NCI-H82 (cell line): Measurements from ENCODE around the gene PSENEN.
"Not testable (repeated sequence)": the region's sequence is repeated elsewhere in the genome, so short reads cannot be mapped to it uniquely, and the experiment has no call there.

Experiments used
- DNase-seq: peaks from one replicate; lab custom pipeline; 2025; lab: John Stamatoyannopoulos, UW

The PSENEN gene

DNA sequence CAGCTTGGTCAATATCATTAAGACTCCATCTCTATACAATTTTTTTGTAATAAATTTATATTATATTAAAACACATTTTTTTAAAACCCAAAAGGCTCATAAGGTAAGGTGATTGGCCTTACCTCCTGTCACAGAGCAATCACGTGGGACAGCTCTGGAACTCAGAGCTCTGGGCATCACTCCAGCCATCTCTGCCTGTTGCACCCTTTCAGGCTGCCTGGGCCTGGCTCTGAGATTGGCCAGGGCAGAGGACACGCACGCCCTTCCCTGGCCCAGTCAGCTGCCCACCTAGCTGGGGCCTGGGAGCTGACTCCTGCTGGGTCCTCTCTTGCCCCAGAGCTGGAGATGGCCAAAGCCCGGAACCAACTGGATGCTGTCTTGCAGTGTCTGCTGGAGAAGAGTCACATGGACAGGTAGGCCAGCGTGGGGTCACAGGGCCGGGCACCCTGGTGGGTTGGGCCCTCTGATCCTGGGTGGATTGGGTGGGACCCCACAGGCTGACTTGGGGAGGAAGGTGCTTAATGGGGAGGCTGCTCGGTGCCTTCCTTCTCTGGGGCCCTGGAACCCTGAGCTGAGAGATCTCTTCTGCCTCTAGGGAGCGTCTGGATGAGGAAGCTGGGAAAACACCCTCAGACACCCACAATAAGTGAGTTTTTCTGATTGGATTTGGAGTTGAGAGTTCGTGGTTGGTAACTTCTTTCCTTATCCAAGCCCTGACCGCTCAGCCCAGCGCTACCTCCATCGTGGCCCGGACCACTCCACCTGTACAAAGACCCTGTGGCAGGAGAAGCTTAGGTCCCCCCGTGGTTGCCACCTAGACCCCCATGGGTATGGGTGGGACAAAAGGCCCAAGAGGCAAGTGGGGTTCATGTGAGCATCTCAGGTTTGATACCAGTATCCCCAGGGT, 6.6 kb downstream of the PSENEN start:
- DNase-seq, result no peak

GRCh38 chr19:35752746-35753350, 7.4 kb downstream of the PSENEN start:
- DNase-seq, result no peak

DNA sequence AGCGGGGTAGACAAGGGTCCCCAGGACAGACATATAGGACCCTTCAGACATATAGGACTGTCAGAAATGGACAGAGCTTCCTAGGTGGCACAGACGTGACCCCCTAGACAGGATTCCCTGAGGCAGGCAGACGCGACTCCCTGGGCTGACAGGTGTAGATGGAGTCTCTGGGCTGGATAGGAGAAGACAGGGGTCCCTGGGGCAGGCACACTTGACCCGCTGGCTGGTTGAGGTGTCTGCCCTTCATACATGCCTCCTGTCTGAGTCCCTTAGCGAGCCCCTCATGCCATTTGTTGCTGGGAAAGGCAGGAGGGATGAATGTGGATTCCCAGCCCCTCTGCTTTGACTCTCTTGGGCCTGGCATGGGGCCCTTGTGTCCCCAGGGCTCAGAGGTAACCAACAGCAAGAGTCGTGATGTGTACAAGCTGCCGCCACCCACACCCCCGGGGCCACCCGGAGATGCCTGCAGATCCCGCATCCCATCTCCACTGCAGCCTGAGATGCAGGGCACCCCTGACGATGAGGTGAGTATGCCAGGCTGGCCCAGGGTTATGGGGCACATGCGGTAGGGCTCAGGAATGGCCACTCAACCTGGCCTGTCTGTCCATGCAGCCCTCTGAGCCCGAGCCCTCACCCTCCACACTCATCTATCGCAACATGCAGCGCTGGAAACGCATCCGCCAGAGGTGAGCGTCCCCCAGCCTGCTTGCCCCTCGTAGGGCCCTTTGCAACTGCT, 8.4 kb downstream of the PSENEN start:
- DNase-seq, result no peak

DNA sequence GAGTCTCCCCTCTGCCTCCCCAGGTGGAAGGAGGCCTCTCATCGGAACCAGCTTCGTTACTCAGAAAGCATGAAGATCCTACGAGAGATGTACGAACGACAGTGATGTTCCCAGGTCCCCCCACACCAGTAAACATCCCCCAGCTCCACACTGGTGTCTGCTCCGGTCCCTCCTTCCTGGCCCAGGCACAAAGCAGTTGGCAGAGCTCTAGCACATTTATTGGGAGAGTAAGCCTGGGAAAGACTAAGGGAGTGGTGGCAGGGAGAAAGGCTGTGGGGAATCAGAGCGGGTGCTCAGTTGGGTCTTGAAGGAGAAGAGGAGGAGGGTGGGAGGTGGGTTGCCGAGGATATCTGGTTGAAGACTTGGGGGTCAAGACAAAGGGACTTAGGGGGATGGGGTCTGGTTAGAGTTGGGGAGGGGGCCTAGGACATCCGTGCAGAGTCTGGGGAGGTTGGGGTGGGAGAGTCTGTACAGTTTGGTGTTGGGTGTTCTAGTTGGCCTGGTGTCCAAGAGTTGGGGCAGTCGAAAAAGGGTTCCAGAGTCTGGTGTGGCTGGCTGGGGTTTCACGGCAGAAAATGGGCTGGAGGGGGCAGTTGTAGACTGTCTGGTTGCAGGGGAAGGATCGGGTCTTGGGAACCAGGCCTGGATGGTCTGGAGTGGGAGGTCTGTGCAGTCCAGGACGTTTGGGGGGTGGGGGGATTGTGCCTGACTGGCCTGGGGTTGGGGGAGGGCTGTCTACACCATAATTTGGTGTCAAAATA, 9.1 kb downstream of the PSENEN start:
- no peak for DNase-seq

DNA sequence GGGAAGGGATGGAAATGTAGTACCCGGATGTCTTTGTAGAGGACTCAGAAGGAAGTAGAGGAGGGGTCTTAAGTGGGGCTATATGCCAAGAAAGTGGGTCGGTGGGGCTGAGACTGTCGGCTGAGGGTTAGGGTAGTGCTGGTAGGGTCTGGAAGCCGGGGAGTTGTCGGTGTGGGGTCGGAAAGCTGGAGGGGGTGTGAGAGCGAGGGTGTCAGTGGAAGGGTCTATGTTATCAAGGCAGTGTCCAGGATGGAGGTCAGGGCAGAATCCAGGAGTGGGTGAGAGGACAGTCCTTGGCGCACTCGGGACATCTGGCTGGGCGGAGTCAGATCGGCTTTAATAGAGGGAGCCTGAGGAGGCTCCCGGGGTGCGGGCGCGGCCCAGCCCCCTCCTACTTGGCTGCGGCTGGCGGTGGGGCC, 9.7 kb downstream of the PSENEN start:
- DNase-seq, result peak; percentile 88

- peak; percentile 81 for DNase-seq
Measured at GRCh38 chr19:35755550-35756376, 10.3 kb downstream of the PSENEN start.

DNA sequence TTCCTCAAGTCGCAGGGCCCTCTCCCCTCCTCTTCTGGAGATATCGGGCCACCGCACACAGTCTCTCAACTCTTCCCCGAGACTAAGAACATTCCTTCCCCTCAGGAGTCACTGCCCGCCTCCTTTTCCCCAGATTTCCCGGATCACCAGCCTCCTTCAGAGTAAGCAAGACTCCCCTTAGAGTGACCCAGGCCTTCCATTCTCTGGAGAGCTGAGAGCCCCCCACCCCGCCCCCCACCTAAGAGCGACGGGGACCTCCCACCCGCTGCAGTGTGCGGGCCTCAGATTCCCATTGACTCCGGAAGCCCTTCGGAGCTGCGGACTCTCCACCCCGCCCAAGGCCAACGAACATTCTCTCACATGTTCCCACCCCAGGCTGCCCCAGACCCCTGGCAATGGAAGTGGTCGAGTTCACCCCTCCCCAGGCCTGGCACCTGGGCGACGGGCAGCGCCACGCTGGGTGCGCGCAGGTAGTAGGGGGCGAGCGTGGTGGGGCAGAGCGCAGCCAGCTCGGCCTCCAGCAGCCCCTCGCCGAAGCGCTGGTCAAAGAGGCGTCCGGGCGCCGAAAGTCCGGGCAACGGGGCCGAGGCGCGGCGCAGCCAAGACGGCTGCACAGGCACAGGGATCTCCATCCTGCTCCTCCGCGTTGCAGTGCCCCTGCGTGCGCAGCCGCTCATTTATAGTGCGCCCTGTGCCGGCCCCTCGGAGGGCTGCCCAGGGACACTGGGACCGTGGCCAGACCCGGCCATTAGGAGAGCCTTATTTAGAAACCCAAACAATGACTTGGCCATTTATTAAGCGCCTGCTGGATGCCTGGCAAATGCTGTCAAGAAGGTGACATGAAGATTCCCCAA, 11.2 kb downstream of the PSENEN start, which contains the start of gene HSPB6:
Gene HSPB6 (minus strand): TSS at position 653 of the 854 bp plus-strand sequence. CDS start 21 bp downstream, at position 632.
- no peak for DNase-seq

DNA sequence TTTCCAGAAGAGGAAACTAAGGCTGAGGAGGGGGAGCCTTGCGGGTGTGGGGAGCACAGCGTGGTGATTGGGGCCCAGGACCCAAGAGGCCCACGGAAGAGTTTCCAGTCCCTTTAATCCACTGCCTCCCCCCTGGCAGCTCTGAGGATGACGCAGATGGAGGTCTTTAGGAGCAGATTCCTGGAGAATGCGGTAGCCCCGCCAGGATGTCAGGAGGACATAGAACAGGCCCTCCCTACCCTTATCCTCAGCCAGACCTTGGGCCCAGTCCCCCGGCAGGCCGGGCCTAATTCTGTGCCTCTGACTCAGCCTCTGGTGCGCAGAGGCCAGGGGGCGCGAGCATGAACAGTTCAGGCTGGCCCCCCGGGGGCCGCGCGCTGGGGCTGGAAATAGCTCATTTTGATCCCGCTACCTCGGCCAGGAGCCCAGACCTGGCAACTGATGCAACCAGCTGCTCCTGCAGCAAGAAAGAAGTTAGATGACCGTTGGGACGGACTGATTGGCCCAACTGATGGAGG, 11.8 kb downstream of the PSENEN start:
- DNase-seq, result peak; percentile 76

DNA sequence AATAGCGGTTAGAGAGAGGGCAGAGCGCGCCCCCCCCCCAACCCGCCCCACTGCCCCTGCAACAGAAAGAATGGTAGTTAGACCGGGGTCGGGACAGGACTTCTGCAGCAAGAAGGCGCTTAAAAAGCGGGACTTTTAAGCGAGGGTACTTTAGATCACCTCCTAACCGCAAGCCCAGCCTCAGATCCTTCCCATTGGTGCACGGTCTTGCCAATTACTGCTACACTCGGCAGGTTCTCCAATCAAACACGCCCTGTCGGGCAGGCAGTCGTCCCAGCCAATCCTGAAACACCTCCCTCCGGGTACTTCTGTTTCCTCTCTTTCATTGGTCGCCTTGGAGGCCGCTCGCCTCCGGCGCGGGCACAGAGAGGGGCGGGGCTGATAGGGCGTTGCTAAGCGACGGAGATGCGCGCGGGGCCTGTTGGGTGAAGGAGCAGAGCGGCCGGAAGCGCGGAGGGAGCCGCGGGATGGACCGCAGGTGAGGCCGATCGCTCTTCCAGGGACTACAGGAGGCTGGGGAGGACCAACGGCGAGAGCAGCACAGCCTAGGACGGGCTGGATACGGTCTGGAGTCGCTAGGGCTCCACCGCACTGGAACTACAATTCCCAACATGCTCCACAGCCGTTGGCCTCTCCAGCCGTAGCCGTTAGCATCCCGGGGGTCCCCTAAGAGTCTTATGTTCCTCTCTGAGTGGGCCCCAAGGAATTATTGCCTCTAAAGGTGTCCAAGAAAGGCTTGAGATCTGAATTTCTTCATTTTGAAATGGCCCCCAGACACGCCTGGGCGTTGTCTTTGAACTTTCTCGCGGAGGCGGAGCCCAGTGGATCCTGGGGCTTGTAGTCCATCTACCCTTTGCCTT, 12.5 kb downstream of the PSENEN start, which contains the start of gene PROSER3:
Gene PROSER3 (plus strand): TSS at position 428 of the 860 bp plus-strand sequence. CDS start 40 bp downstream, at position 468.
- DNase-seq, result peak; percentile 100

- DNase-seq, result no peak
Measured at GRCh38 chr19:35759697-35760096, 14.2 kb downstream of the PSENEN start.

DNA sequence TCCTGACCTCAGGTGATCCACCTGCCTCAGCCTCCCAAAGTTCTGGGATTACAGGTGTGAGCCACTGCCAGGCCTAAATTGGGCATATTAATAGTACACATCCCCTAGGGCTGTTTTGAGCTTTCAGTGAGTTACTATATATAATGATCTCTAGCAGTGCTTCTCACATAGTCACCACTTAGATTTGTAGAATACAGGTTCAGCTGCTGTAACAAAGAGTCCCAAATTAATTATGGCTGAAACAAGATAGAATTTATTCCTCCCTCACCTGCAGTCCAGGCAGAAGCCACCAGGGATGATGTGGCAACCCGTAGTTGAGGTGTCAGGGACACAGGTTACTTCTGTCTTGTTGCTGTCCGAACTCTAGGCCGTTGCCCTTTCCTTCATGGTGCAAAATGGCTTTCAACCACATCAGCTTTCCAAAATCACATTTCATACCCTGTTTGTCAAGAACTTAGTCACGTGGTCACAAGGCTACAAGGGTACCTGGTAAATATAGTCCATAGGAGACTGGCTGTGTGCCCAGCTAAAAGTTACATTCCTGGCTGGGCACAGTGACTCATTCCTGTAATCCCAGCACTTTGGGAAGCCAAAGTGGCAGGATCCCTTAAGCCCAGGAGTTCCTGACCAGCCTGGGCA, 15.4 kb downstream of the PSENEN start:
- no peak for DNase-seq

DNA sequence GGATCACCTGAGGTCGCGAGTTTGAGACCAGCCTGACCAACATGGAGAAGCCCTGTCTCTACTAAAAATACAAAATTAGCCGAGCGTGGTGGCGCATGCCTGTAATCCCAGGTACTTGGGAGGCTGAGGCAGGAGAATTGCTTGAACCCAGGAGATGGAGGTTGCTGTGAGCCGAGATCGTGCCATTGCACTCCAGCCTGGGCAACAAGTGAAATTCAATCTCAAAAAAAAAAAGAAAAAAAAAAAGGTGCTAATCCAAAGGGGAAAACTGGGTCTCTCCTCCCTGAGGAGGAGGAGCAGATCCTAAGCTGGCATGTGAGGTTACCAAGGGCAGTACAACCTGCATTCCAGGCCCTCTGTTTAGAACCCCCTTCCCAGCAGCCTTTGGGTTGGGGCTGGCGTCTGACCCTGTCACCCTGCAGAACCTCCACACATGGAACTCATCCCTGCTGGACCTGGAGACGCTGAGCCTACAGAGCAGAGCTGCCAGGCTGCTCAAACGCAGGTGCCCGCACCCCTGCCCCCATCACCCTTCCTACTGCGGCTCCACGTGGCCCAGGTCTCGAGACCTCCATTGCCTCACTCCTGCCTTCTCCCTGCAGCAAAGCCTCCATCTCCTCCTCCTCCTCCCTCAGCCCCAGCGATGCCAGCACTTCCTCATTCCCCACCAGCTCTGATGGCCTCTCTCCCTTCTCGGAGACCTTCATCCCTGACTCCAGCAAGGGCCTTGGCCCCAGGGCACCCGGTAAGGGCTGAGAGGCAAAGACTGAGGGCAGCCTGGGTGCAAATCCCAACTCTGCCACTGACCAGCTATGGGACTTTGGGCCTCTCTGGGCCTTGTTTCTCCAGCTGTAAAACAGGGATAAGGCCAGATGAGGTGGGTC, 19.2 kb downstream of the PSENEN start:
- no peak for DNase-seq

- DNase-seq, result no peak
Measured at GRCh38 chr19:35766571-35767104, 21.2 kb downstream of the PSENEN start.

DNA sequence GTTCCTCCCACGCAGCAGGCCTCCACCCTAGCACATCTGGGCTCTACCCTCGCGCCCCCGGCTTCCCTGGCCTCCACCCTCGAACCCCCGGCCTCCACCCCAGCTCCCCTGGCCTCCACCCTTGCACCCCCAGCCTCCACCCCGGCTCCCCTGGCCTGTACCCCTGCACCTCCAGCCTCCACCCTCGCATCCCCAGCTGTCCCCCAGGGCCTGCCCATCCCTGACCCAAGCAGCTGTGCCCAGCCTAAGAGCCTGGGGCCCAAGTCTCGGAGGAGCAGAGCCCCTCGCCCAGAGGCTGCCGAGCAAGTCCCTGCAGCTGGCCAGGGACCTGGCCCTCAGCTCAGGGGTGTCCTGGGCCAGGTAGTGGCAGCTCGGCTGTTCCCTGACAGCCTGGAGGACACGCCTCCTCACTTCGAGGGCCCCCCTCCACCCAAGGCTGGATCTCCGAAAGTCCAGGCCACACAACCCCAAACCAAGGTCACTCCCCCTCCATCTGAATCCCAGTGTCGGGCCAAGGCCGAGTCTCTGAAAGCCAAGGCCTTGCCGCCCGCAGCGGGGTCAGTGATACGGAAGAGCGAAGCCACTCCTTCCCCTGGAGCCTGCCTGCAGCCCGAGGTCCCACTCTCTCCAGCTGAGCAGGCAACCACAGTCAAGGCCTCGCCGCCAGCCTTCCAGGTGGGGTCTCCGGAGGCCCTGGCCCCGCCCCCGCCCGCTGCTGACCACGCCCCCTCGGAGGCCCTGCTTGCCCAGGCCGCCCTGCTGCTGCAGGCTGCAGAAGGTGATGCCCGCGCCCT, 22.0 kb downstream of the PSENEN start:
- peak; percentile 58 for DNase-seq

GRCh38 chr19:35768082-35768421, 22.6 kb downstream of the PSENEN start:
- no peak for DNase-seq

DNA sequence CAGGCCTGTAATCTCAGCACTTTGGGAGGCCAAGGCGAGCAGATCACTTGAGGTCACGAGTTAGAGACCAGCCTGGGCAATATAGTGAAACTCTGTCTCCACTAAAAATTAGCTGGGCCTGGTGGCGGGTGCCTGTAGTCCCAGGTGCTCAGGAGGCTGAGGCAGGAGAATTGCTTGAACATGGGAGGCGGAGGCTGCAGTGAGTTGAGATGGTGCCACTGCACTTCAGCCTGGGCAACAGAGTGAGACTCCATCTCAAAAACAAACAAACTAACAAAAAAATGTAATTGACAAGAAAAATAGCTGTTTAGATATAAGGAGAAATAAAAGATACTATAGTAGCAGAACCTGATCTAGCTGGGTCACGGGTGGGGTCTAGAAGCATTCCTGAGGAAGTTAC, 26.9 kb downstream of the PSENEN start:
- DNase-seq, result not testable (repeated sequence)
